Measurements from ENCODE around the gene JAKMIP3. TPM values are rescaled to one million over a fixed set of nuclear protein-coding genes. Genes with fewer than 3 reads are reported as not detected.
A peak's percentile ranks its signal among the peaks of the same experiment; 100 is the strongest.

JAKMIP3 gene
- total RNA-seq, 1 donor from 2014 or later, result 1.7 TPM

GRCh38 chr10:132064771-132065437 lies 842 bp upstream of the JAKMIP3 start:
- Histone ChIP-seq H3K36me3 (no peaks in the 10 kb centered on the region), H3K9me3 (replicated peaks) (no peaks in the 10 kb centered on the region), H3K4me3 (peak overlapping the region; percentile 68), H3K27ac (replicated peaks) (peak overlapping the region; percentile 84), H3K27me3 (ENCODE audit: low read depth) (no peaks in the 10 kb centered on the region), H3K4me1 (peaks cover 34% of the 10 kb centered on the region)
- no peak for TF ChIP-seq CTCF (IDR thresholded peaks at IDR 0.05; ENCODE audit: borderline replicate concordance)
- DNase-seq, result no peak
- intact Hi-C loops (cut with micrococcal nuclease), result no loop called here

GRCh38 chr10:132066186-132066585 lies 440 bp downstream of the JAKMIP3 start:
- DNase-seq, result no peak
- H3K27me3 ChIP-seq (ENCODE audit: low read depth), result no peaks in the 10 kb centered on the region
- intact Hi-C loops (cut with micrococcal nuclease), result no loop called here
- peak overlapping the region; percentile 68 for H3K4me3 ChIP-seq
- no peaks in the 10 kb centered on the region for H3K36me3 ChIP-seq
- H3K4me1 ChIP-seq, result peaks cover 34% of the 10 kb centered on the region
- H3K27ac ChIP-seq (replicated peaks), result peak overlapping the region; percentile 84
- TF ChIP-seq CTCF (IDR thresholded peaks at IDR 0.05; ENCODE audit: borderline replicate concordance), result no peak
- no peaks in the 10 kb centered on the region for H3K9me3 ChIP-seq (replicated peaks)

GRCh38 chr10:132066812-132067211 lies 1.1 kb downstream of the JAKMIP3 start:
- Histone ChIP-seq H3K27ac (replicated peaks) (no peak overlapping the region), H3K4me1 (peaks cover 34% of the 10 kb centered on the region), H3K27me3 (ENCODE audit: low read depth) (no peaks in the 10 kb centered on the region), H3K4me3 (no peak overlapping the region), H3K36me3 (no peaks in the 10 kb centered on the region), H3K9me3 (replicated peaks) (no peaks in the 10 kb centered on the region)
- intact Hi-C loops (cut with micrococcal nuclease), result no loop called here
- TF ChIP-seq CTCF (IDR thresholded peaks at IDR 0.05; ENCODE audit: borderline replicate concordance), result no peak
- DNase-seq, result no peak

GRCh38 chr10:132068431-132069121 lies 2.8 kb downstream of the JAKMIP3 start:
- Histone ChIP-seq H3K4me1 (peaks cover 29% of the 10 kb centered on the region), H3K9me3 (replicated peaks) (peaks cover 14% of the 10 kb centered on the region), H3K27ac (replicated peaks) (no peak overlapping the region), H3K4me3 (no peak overlapping the region), H3K27me3 (ENCODE audit: low read depth) (no peaks in the 10 kb centered on the region), H3K36me3 (no peaks in the 10 kb centered on the region)
- DNase-seq, result no peak
- intact Hi-C loops (cut with micrococcal nuclease), result no loop called here
- TF ChIP-seq CTCF (IDR thresholded peaks at IDR 0.05; ENCODE audit: borderline replicate concordance), result no peak

- no peak for TF ChIP-seq CTCF (IDR thresholded peaks at IDR 0.05; ENCODE audit: borderline replicate concordance)
- no peak for DNase-seq
- H3K36me3 ChIP-seq, result no peaks in the 10 kb centered on the region
- no peaks in the 10 kb centered on the region for H3K27me3 ChIP-seq (ENCODE audit: low read depth)
- H3K4me3 ChIP-seq, result no peak overlapping the region
- H3K4me1 ChIP-seq, result peaks cover 26% of the 10 kb centered on the region
- peaks cover 14% of the 10 kb centered on the region for H3K9me3 ChIP-seq (replicated peaks)
- intact Hi-C loops (cut with micrococcal nuclease), result no loop called here
- no peak overlapping the region for H3K27ac ChIP-seq (replicated peaks)
These were observed 3.5 kb downstream of the JAKMIP3 start for GRCh38 chr10:132069122-132069848.
